Hematopoietic multipotent progenitor cell treated with erythropoietin and hydrocortisone succinate and interleukin-3 and kit ligand, for 15 days (in vitro differentiated cells): Measurements from ENCODE around the gene DYNC2I2.
"Not testable (repeated sequence)": the region's sequence is repeated elsewhere in the genome, so short reads cannot be mapped to it uniquely, and the experiment has no call there.

ENCODE experiments used
- DNase-seq: peaks from one replicate; pipeline ENCODE4 v3.0.0-alpha.2; 2015; ENCODE audit warnings: low spot score

The DYNC2I2 gene

DNA sequence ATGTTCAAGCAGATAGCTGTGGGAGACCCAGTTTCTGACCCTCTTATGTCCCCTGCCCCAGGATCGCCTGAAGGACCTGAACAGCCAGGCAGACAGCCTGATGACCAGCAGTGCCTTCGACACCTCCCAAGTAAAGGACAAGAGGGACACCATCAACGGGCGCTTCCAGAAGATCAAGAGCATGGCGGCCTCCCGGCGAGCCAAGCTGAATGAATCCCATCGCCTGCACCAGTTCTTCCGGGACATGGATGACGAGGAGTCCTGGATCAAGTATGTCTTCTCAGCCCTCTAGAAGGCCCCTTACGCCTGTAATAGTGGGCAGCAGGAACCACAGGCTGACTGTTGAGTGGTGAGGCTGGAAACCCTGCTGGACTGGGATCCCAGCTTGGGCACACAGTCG, 41.1 kb downstream of the DYNC2I2 start:
- DNase-seq: no peak

DNA sequence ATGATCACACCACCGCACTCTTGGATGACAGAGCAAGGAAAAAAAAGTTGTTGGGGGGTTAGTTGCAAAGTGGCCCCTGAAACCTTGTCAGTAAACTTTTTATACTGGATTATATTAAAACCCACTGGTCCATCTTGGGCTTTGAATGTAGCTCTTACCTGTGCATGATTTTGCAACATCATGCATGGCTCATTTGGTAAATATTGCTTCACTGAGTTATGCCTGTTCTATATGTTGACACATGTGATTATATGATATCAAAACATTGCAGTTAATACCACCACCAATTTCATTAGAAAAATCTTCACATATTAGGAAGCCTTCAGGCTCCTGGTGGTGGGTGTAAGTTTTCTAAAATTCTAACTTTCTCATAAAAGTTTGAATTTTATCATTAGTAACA, 41.9 kb downstream of the DYNC2I2 start:
- DNase-seq: no peak

DNA sequence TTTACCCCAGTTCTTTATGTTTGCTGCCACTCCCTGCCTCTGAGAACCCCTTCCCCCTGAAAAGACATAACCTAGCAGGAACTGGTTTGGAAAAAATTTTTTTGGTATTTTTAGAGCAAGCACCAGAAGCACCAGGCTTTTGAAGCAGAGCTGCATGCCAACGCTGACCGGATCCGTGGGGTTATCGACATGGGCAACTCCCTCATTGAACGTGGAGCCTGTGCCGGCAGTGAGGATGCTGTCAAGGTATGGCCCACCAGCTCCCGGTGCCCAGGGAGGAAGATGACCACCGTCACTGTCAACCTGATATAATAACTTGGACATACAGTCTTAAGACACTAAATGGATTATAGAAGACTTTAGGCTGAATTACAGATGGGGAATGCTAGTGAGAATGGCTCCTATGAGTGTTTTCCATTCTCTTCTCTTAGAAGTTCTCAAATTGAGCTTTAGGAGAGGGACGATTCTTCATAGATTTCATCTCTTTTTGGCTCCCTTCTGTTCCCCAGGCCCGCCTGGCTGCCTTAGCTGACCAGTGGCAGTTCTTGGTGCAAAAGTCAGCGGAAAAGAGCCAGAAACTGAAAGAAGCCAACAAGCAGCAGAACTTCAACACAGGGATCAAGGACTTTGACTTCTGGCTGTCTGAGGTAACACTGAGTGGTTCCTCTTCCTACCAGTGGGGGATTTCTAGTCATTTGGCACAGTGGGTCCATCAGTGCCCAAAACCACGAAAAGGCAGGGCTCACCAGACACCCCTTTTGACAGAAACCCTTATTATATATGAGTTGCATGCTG, 44.9 kb downstream of the DYNC2I2 start:
- no peak for DNase-seq

DNA sequence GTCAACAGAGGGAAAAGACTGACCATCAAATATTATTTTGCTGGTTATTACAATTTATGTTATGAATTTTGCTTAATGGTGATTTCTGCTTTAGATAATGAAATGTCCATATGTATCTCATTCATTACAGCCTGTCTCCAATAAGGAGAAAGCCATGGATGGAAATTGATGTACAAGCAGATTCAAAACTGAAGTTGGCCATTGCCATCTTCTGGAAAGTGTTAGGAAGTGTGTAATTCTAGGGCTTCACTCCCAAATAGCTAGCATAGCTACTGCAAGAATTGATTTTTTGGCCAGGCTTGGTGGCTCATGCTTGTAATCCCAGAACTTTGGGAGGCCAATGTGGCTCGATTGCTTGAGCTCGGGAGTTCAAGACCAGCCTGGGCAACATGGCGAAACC, 45.8 kb downstream of the DYNC2I2 start:
- DNase-seq: no peak

DNA sequence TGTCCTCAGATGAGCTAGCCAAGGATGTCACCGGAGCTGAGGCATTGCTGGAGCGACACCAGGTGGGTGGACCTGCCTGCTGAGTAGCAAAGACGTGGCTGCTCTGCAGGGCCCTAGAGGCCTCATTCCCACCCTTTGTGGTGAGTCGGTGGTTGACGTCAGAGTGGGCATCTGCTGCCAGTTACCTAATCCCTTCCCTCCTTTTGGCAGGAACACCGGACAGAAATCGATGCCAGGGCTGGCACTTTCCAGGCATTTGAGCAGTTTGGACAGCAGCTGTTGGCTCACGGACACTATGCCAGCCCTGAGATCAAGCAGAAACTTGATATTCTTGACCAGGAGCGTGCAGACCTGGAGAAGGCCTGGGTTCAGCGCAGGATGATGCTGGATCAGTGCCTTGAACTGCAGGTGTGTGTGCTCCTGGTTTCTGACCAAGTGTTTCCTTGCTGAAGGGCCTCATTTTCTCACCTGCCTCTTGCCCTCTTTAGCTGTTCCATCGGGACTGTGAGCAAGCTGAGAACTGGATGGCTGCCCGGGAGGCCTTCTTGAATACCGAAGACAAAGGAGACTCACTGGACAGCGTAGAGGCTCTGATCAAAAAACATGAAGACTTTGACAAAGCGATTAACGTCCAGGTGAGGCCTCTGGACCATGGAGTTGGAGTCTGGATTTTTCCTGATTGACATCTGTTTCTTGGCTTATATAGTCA, 48.9 kb downstream of the DYNC2I2 start:
- no peak for DNase-seq

DNA sequence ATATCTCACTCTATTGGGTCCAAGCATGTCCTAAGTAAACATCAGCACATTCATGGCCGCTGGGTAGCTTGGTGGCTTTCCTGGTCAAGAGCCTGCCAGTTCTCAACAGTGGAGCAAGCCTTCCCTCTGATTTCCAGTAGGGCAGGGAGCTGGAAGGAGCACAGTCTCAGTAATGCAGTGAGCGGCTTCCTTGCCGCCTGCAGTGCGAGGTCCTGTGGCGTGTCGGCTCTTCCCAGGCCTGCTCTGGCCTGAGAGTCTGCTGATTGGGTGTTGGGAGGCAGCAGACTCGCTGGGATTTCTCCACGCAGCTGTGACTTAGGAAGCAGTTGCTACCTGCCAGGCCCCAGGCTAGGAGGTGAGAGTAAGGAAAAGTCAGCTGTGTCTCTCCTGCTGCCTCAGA, 53.0 kb downstream of the DYNC2I2 start:
- no peak for DNase-seq

DNA sequence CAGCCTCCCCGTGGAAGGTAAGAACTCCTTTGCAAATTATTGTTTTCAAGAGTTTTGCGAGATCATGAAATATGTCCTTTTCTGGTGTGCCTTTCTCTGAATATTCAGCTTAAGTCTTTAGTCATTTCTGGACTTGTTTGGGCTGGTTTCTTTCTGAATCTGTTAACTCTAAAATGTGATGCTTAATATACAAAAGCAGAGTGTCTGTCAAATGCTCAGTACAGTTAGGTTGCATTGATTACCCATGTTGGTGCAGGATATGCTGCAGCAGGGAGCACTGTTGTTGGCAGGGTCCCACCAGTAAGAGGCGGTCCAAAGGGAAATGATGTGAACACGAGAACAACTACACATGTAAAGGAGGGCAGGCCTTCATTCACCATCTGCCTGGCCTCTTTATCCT, 56.5 kb downstream of the DYNC2I2 start:
- DNase-seq: no peak

DNA sequence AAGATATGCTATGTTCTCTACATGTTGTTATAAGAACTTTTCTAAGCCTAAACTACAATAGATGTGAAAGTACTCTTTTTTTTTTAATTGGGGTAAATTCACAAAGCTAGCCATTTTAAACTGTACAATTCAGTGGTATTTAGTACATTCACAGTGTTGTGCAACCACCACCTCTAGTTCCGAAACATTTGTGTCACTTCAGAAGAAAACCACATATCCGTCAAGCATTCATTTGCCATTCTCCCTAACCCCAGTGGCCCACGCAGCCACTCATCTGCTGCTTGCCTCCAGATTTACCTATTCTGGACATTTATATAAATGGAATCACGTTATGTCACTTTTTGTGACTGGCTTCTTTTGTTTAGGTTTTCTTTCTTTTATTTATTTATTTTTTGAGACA, 61.2 kb downstream of the DYNC2I2 start:
- no peak for DNase-seq

DNA sequence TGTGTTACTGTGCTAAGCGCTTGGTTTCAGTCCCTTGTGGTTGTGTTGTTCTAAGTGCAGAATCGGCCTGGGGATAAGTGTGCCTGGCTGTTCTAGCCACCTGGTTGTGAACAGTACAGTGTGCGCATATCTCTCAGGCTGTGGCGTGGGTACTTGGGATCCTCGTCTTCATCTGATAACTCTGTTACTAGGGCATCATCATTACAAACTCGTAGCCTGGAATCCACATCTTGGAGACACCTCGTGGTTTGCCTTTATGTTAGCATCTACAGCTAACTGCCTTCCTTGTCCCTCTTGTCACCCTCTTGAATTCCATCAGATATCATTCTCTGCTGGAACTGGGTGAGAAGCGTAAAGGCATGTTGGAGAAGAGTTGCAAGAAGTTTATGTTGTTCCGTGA, 62.8 kb downstream of the DYNC2I2 start:
- no peak for DNase-seq

DNA sequence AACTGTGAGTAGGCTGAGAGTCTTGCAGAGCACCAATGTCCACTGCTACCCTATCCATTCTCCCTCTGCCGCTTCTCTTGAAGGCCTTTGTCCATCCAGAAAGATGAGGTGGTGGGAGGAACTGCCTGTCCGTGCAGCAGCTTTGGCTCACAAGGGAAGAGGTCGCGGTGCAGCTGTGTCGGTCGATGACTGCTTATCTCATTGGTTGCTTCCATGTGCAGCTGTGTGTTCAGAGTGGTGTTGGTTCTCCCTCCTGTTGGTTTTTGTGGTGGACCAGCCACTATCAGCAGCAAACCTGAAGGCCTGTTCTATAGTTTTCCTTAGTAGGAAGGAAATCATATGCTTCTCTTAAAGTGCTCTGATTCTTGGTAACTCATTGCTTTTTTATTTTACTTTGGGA, 63.6 kb downstream of the DYNC2I2 start:
- no peak for DNase-seq

DNA sequence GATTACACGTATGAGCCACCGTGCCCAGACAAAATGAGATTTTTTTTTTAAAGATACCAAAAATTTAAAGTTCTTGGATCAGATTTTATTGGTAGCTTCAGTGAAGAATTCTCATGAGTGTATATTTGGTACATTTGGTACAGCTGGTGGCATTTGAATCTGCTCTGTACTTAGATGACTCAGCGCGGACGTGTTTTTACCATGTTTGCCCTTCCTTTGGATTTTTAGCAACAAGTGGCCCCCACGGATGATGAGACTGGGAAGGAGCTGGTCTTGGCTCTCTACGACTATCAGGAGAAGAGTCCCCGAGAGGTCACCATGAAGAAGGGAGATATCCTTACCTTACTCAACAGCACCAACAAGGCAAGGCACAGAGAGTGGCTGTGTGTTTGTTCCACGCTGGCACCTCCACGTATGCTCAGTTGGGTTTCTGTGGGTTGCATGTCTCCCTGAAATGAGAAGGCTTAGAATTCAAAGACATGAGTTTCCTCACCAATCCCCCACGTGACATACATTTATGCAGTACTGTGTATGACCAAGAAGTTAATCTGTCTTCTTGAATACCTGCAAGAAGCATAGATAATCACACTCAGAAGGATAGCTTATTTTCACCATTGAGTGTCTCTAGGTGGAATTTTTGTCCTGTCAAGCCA, 67.9 kb downstream of the DYNC2I2 start:
- DNase-seq: no peak

DNA sequence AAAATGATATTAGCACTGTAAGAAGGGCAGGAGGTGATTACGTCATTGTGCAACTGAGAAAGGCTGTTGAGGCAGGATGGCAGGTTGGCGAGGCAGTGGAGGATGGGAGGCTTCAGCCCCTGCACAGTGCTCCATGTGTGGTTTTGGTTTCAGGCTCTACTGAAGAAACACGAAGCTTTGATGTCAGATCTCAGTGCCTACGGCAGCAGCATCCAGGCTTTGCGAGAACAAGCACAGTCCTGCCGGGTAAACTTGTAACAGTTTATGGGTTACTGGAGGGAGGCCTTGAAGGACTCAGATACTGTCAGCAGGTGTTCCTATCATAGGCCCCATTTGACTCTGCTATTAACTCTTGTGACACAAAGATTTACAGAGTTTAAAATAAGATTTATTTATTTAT, 69.2 kb downstream of the DYNC2I2 start:
- no peak for DNase-seq

DNA sequence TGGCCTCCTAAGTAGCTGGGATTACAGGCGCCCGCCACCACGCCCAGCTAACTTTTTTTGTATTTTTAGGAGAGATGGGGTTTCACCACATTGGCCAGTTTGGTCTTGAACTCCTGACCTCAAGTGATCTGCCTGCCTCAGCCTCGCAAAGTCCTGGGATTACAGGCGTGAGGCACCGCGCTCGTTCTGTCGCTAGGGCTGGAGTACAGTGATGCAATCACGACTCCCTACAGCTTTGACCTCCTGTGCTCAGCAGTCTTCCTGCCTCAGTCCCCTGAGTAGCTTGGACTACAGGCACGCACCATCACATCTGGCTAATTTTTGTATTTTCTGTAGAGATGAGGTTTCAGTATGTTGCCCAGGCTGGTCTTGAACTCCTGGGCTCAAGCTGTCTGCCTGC, 69.7 kb downstream of the DYNC2I2 start:
- not testable (repeated sequence) for DNase-seq

DNA sequence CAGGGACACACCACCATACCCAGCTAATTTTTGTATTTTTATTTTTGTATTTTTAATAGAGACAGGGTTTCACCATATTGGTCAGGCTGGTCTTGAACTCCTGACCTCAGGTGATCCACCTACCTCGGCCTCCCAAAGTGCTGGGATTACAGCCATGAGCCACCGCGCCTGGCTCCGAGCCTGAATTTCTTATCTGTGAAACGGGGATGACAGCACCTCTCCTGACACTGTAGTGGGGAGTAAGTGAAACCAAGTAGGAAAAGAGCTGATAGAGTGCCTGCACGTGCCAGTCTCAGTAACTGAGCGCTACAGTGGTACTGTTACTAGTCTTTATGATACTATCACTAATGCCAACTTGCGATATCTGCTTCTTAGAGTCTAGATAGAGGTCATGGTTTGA, 71.5 kb downstream of the DYNC2I2 start:
- not testable (repeated sequence) for DNase-seq
